Stimulated activated CD4-positive, alpha-beta T cell treated with anti-CD3 and anti-CD28 coated beads, Interleukin-12 subunit alpha, Interleukin-12 subunit beta, amount 100 ng/mL, for 24 hours (primary cell): Measurements from ENCODE around the gene EML6.
"Not testable (repeated sequence)": the region's sequence is repeated elsewhere in the genome, so short reads cannot be mapped to it uniquely, and the experiment has no call there.

Source experiments
- DNase-seq, 2 experiments: peaks; one replicate each; pipeline ENCODE4 v3.0.0-alpha.2; 2020; ENCODE audit warnings: low read depth in 2 of 2

The EML6 gene

GRCh38 chr2:54845514-54845913 is 122.1 kb downstream of the EML6 start:
- no peak for DNase-seq

- no peak for DNase-seq
Observed at GRCh38 chr2:54850171-54851122, 127.0 kb downstream of the EML6 start.

GRCh38 chr2:54853616-54854310 is 130.3 kb downstream of the EML6 start:
- no peak for DNase-seq

GRCh38 chr2:54855434-54855833 is 132.0 kb downstream of the EML6 start:
- no peak for DNase-seq

GRCh38 chr2:54858021-54858681 is 134.7 kb downstream of the EML6 start:
- no peak for DNase-seq

GRCh38 chr2:54859416-54859815 is 136.0 kb downstream of the EML6 start:
- no peak for DNase-seq

GRCh38 chr2:54859997-54860701 is 136.7 kb downstream of the EML6 start:
- no peak for DNase-seq

- no peak for DNase-seq
Observed at GRCh38 chr2:54862229-54862628, 138.8 kb downstream of the EML6 start.

- DNase-seq: no peak
Observed at GRCh38 chr2:54862742-54863141, 139.3 kb downstream of the EML6 start.

- no peak for DNase-seq
Observed at GRCh38 chr2:54863660-54864059, 140.2 kb downstream of the EML6 start.

GRCh38 chr2:54864096-54864495 is 140.6 kb downstream of the EML6 start:
- no peak for DNase-seq

- DNase-seq: no peak
Observed at GRCh38 chr2:54864727-54865126, 141.3 kb downstream of the EML6 start.

GRCh38 chr2:54866179-54866578 is 142.7 kb downstream of the EML6 start:
- no peak for DNase-seq

- DNase-seq: no peak
Observed at GRCh38 chr2:54866868-54867267, 143.4 kb downstream of the EML6 start.

- DNase-seq: no peak
Observed at GRCh38 chr2:54867457-54867856, 144.0 kb downstream of the EML6 start.

- DNase-seq: no peak
Observed at GRCh38 chr2:54871457-54872107, 148.1 kb downstream of the EML6 start.

GRCh38 chr2:54872780-54873179 is 149.3 kb downstream of the EML6 start:
- DNase-seq: no peak

- not testable (repeated sequence) for DNase-seq
Observed at GRCh38 chr2:54873236-54873635, 149.8 kb downstream of the EML6 start.

GRCh38 chr2:54876764-54877163 is 153.3 kb downstream of the EML6 start:
- no peak for DNase-seq

GRCh38 chr2:54878182-54878581 is 154.7 kb downstream of the EML6 start:
- no peak for DNase-seq

- DNase-seq: no peak
Observed at GRCh38 chr2:54879032-54879431, 155.6 kb downstream of the EML6 start.
